H9 (cell line): Measurements from ENCODE around the gene CTCFL. TPM values are rescaled to one million over a fixed set of nuclear protein-coding genes. Genes with fewer than 3 reads are reported as not detected.
A peak's percentile ranks its signal among the peaks of the same experiment; 100 is the strongest.

Experiments used
- DNase-seq: peaks from one replicate; pipeline ENCODE4 v3.0.0-alpha.2; 2017
- H2AFZ ChIP-seq: one replicate; pipeline ENCODE4 v1.6.1; 2013; ENCODE audit warnings: mild to moderate bottlenecking, low read length, control low read depth, moderate library complexity
- H2AK5ac ChIP-seq: 2 replicates; pipeline ENCODE4 v1.6.1; 2013; ENCODE audit warnings: low read length, control low read depth, mixed read lengths; ENCODE audit not compliant: insufficient read length
- H2BK120ac ChIP-seq: one replicate; pipeline ENCODE4 v1.6.1; 2013; ENCODE audit warnings: low read depth, mild to moderate bottlenecking, low read length, control low read depth, inconsistent platforms; ENCODE audit not compliant: poor library complexity, severe bottlenecking
- H2BK12ac ChIP-seq: 2 replicates; pipeline ENCODE4 v1.6.1; 2013; ENCODE audit warnings: low read length, control low read depth, mixed read lengths, low read depth; ENCODE audit not compliant: insufficient read length
- H2BK15ac ChIP-seq: 2 replicates; pipeline ENCODE4 v1.6.1; 2013; ENCODE audit warnings: low read depth, low read length, control low read depth
- H2BK20ac ChIP-seq: one replicate; pipeline ENCODE4 v1.6.1; 2013; ENCODE audit warnings: low read depth, mild to moderate bottlenecking, low read length, control low read depth, inconsistent platforms; ENCODE audit not compliant: poor library complexity, severe bottlenecking
- H2BK5ac ChIP-seq: 2 replicates; pipeline ENCODE4 v1.6.1; 2013; ENCODE audit warnings: low read length, control low read depth, mixed read lengths; ENCODE audit not compliant: insufficient read length
- H3K14ac ChIP-seq: 2 replicates; pipeline ENCODE4 v1.6.1; 2013; ENCODE audit warnings: low read length, control low read depth; ENCODE audit not compliant: insufficient read depth
- H3K18ac ChIP-seq: 2 replicates; pipeline ENCODE4 v1.6.1; 2013; ENCODE audit warnings: low read depth, mild to moderate bottlenecking, mixed read lengths, low read length, control low read depth; ENCODE audit not compliant: insufficient read length
- H3K23ac ChIP-seq: 2 replicates; pipeline ENCODE4 v1.6.1; 2013; ENCODE audit warnings: low read length, control low read depth, mixed read lengths, low read depth; ENCODE audit not compliant: insufficient read length
- H3K23me2 ChIP-seq: 2 replicates; pipeline ENCODE4 v1.6.1; 2013; ENCODE audit warnings: low read depth, mild to moderate bottlenecking, mixed read lengths, low read length, control low read depth; ENCODE audit not compliant: insufficient read length, poor library complexity, severe bottlenecking
- H3K27ac ChIP-seq: 2 replicates; pipeline ENCODE4 v1.5.1; 2013; ENCODE audit warnings: low read length, control low read depth, mixed read lengths, low read depth; ENCODE audit not compliant: insufficient read length
- H3K27me3 ChIP-seq: 2 replicates; pipeline ENCODE4 v1.6.1; 2013; ENCODE audit warnings: low read length, control low read depth, inconsistent platforms; ENCODE audit not compliant: insufficient read depth
- H3K4ac ChIP-seq: 2 replicates; pipeline ENCODE4 v1.6.1; 2013; ENCODE audit warnings: low read depth, mild to moderate bottlenecking, control low read depth, inconsistent platforms, low read length, moderate library complexity
- H3K4me1 ChIP-seq: 2 replicates; pipeline ENCODE4 v1.6.1; 2013; ENCODE audit warnings: low read length, control low read depth, inconsistent platforms; ENCODE audit not compliant: insufficient read depth
- H3K4me2 ChIP-seq: 2 replicates; pipeline ENCODE4 v1.6.1; 2013; ENCODE audit warnings: low read length, control low read depth, mixed read lengths; ENCODE audit not compliant: insufficient read length, insufficient read depth
- H3K56ac ChIP-seq: 2 replicates; pipeline ENCODE4 v1.6.1; 2013; ENCODE audit warnings: low read depth, mild to moderate bottlenecking, mixed read lengths, low read length, control low read depth; ENCODE audit not compliant: insufficient read length
- H3K79me1 ChIP-seq: 2 replicates; pipeline ENCODE4 v1.6.1; 2013; ENCODE audit warnings: low read depth, mild to moderate bottlenecking, moderate library complexity, low read length, control low read depth, inconsistent platforms; ENCODE audit not compliant: insufficient read depth, poor library complexity, severe bottlenecking
- H3K79me2 ChIP-seq: 2 replicates; pipeline ENCODE4 v1.6.1; 2013; ENCODE audit warnings: low read length, control low read depth, inconsistent platforms; ENCODE audit not compliant: insufficient read depth
- H3K9ac ChIP-seq: 2 replicates; pipeline ENCODE4 v1.6.1; 2013; ENCODE audit warnings: low read length, control low read depth, mixed read lengths; ENCODE audit not compliant: insufficient read length; ENCODE audit errors: extremely low read depth
- H3K9me3 ChIP-seq: one replicate; pipeline ENCODE4 v1.6.1; 2013; ENCODE audit warnings: low read depth, low read length, inconsistent platforms; ENCODE audit not compliant: control insufficient read depth
- H3T11ph ChIP-seq: one replicate; pipeline ENCODE4 v1.6.1; 2013; ENCODE audit warnings: mild to moderate bottlenecking, low read length, control low read depth, inconsistent platforms
- H4K20me1 ChIP-seq: one replicate; pipeline ENCODE4 v1.6.1; 2013; ENCODE audit not compliant: control insufficient read depth, insufficient read length, insufficient read depth
- H4K5ac ChIP-seq: 2 replicates; pipeline ENCODE4 v1.6.1; 2013; ENCODE audit warnings: low read depth, mild to moderate bottlenecking, mixed read lengths, low read length, control low read depth; ENCODE audit not compliant: insufficient read length
- H4K8ac ChIP-seq: replicated peaks from 2 replicates; pipeline ENCODE4 v1.6.1; 2013; ENCODE audit warnings: low read length, control low read depth, mixed read lengths, low read depth; ENCODE audit not compliant: insufficient read length
- H4K91ac ChIP-seq: 2 replicates; pipeline ENCODE4 v1.6.1; 2013; ENCODE audit warnings: low read depth, mild to moderate bottlenecking, moderate library complexity, mixed read lengths, low read length, control low read depth; ENCODE audit not compliant: insufficient read length
- H3K27ac Mint-ChIP-seq, 3 experiments: 2 replicates in 2 of 3; 3 replicates in 1 of 3; pipeline ENCODE4 v1.8.0; 2020 to 2021; ENCODE audit warnings: mixed read lengths in 3 of 3, mild to moderate bottlenecking in 1 of 3, moderate library complexity in 1 of 3
- H3K27me3 Mint-ChIP-seq: 2 replicates; pipeline ENCODE4 v1.8.0; 2021; ENCODE audit warnings: low read depth, mild to moderate bottlenecking, moderate library complexity, mixed read lengths
- H3K36me3 Mint-ChIP-seq, 3 experiments: 2 replicates in 2 of 3; 3 replicates in 1 of 3; pipeline ENCODE4 v1.8.0; 2020 to 2021; ENCODE audit warnings: low read depth in 3 of 3, mixed read lengths in 3 of 3; ENCODE audit not compliant: insufficient read depth in 1 of 3
- H3K4me1 Mint-ChIP-seq, 2 experiments: 2 replicates each; pipeline ENCODE4 v1.8.0; 2020; ENCODE audit warnings: mixed read lengths in 2 of 2
- H3K4me3 Mint-ChIP-seq, 2 experiments: 2 replicates in 1 of 2; 3 replicates in 1 of 2; pipeline ENCODE4 v1.8.0; 2020 to 2021; ENCODE audit warnings: mild to moderate bottlenecking in 2 of 2, mixed read lengths in 2 of 2, moderate library complexity in 1 of 2
- H3K9me3 Mint-ChIP-seq, 2 experiments: 2 replicates in 1 of 2; 3 replicates in 1 of 2; pipeline ENCODE4 v1.8.0; 2020; ENCODE audit warnings: mild to moderate bottlenecking in 2 of 2, mixed read lengths in 2 of 2, moderate library complexity in 1 of 2
- CTCF ChIP-seq: fragments of 200-600 bp; sonication (generic); conservative IDR thresholded peaks from 3 replicates; pipeline ENCODE4 v1.8.0; 2021; ENCODE audit warnings: antibody characterized with exemption, mild to moderate bottlenecking
- WGBS: extraction: QIAGEN DNeasy Blood & Tissue Kit; methylation state at CpG from one replicate; pipeline ENCODE4 v1.1.7; 2013; ENCODE audit warnings: missing lambda C conversion rate, low lambda C conversion rate, mixed read lengths; ENCODE audit not compliant: insufficient read length; ENCODE audit errors: extremely low coverage; 5-methylcytosine and 5-hydroxymethylcytosine counted together
- total RNA-seq: library from RNA; stranded (reverse); gene quantifications from 2 replicates; pipeline ENCODE4 v1.2.1, GENCODE V29; 2021

CTCFL gene
- total RNA-seq, 1 experiment from 2014 or later = 0.90 TPM

- Histone ChIP-seq H2BK15ac (no peak overlapping the region), H2AK5ac (no peak overlapping the region), H2BK20ac (no peak overlapping the region), H3K27ac (no peak overlapping the region), H3K9me3 (no peaks in the 10 kb centered on the region), H3K79me1 (no peaks in the 10 kb centered on the region), H3K14ac (no peak overlapping the region), H2AFZ (no peak overlapping the region), H4K5ac (no peak overlapping the region), H3K23ac (no peak overlapping the region), H3K18ac (no peak overlapping the region), H3K4ac (no peak overlapping the region), H3K79me2 (no peaks in the 10 kb centered on the region), H3K27me3 (no peaks in the 10 kb centered on the region), H3K56ac (no peak overlapping the region), H2BK12ac (no peak overlapping the region), H4K20me1 (no peaks in the 10 kb centered on the region), H3K23me2 (no peaks in the 10 kb centered on the region), H3K4me2 (no peak overlapping the region), H4K8ac (no peak overlapping the region), H3K9ac (no peak overlapping the region), H3K4me1 (peaks cover 6% of the 10 kb centered on the region; the same call in 1 of the 2 replicates), H2BK120ac (no peak overlapping the region), H2BK5ac (no peak overlapping the region), H3T11ph (no peak overlapping the region), H4K91ac (no peak overlapping the region)
- TF ChIP-seq CTCF = peak; percentile 89
- Mint-ChIP-seq H3K27ac (no peak overlapping the region), H3K9me3 (no peaks in the 10 kb centered on the region), H3K27me3 (no peaks in the 10 kb centered on the region; the same call in 1 of the 2 replicates), H3K4me3 (no peak overlapping the region), H3K36me3 (no peaks in the 10 kb centered on the region), H3K4me1 (peaks cover 28% of the 10 kb centered on the region in 2 experiments)
- whole genome bisulfite sequencing = no CpG with 5 or more reads among the region's 17 CpGs
- DNase-seq = peak; percentile 73
These were observed 10.6 kb downstream of the CTCFL start for GRCh38 chr20:57514273-57514751.
